Hematopoietic multipotent progenitor cell treated with erythropoietin and hydrocortisone succinate and interleukin-3 and kit ligand, for 8 days (in vitro differentiated cells): ENCODE results near the gene HOXB3.

Experiments
- DNase-seq: peaks from one replicate; pipeline ENCODE4 v3.0.0-alpha.2; 2015

Gene HOXB3

GRCh38 chr17:48589831-48590606 lies at the start of gene HOXB3:
HOXB3 (minus strand) TSS chr17:48590241; CDS start chr17:48552474, 37,767 bp downstream.
- DNase-seq, result no peak

GRCh38 chr17:48639136-48639535 lies 49.1 kb upstream of the HOXB3 start:
- DNase-seq, result no peak

GRCh38 chr17:48637323-48638260 lies 47.6 kb upstream of the HOXB3 start:
- no peak for DNase-seq

- peak; percentile 79 for DNase-seq
These were observed 46.4 kb upstream of the HOXB3 start for GRCh38 chr17:48636177-48637018.

GRCh38 chr17:48634493-48635208 lies 44.6 kb upstream of the HOXB3 start:
- DNase-seq, result no peak

GRCh38 chr17:48633266-48633677 lies 43.2 kb upstream of the HOXB3 start:
- no peak for DNase-seq

GRCh38 chr17:48632579-48633265 lies 42.7 kb upstream of the HOXB3 start:
- DNase-seq, result no peak

- DNase-seq, result no peak
These were observed 41.9 kb upstream of the HOXB3 start for GRCh38 chr17:48631693-48632578.

- peak; percentile 36 for DNase-seq
These were observed 41.1 kb upstream of the HOXB3 start for GRCh38 chr17:48630925-48631692.

GRCh38 chr17:48630009-48630924 lies 40.2 kb upstream of the HOXB3 start:
- no peak for DNase-seq

GRCh38 chr17:48629411-48629759 lies 39.3 kb upstream of the HOXB3 start:
- DNase-seq, result no peak

GRCh38 chr17:48628649-48629410 lies 38.8 kb upstream of the HOXB3 start:
- no peak for DNase-seq

GRCh38 chr17:48627623-48628521 lies 37.8 kb upstream of the HOXB3 start:
- no peak for DNase-seq

GRCh38 chr17:48627118-48627597 lies 37.1 kb upstream of the HOXB3 start:
- DNase-seq, result no peak

- DNase-seq, result no peak
These were observed 36.4 kb upstream of the HOXB3 start, which contains the start of gene HOXB9 for GRCh38 chr17:48626245-48627117. HOXB9 (minus strand) TSS chr17:48626358; CDS start chr17:48626269, 89 bp downstream.
